ENCODE data around the gene C4orf54.

The C4orf54 gene

DNA sequence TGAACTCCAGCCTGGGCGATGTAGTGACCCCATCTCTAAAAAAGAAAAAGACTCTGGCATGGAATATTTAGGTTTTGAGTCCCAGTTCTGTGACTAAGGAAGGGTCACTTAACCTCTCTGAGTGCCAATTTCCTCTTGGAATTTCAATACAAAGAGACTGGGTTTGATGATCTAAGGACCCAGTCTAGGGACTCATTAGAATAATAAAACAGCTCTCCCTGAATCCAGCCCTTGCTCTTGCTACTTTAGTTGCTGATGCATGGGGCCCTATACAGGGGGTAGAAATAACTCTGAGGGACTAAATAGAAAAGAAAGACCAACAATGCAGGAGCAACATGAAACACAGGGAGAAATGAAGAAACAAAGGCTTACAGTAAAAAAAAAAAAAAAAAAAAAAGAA is 12.6 kb downstream of the C4orf54 start:
- ChIA-PET CTCF (no interaction called here), POLR2A (no interaction called here)
- H3K4me3 ChIP-seq (ENCODE audit: low read depth, low read length) = no peak overlapping the region
- TF ChIP-seq CTCF (IDR thresholded peaks at IDR 0.05; ENCODE audit: insufficient read depth, low read length, missing control alignments) = no peak
- DNase-seq (ENCODE audit: low read depth, low spot score) = no peak

GRCh38 chr4:99644453-99644852 is 13.2 kb downstream of the C4orf54 start:
- ChIA-PET CTCF (no interaction called here), POLR2A (no interaction called here)
- no peak for TF ChIP-seq CTCF (IDR thresholded peaks at IDR 0.05; ENCODE audit: insufficient read depth, low read length, missing control alignments)
- DNase-seq (ENCODE audit: low read depth, low spot score) = no peak
- H3K4me3 ChIP-seq (ENCODE audit: low read depth, low read length) = no peak overlapping the region

GRCh38 chr4:99642725-99643489 is 14.7 kb downstream of the C4orf54 start:
- no peak for TF ChIP-seq CTCF (IDR thresholded peaks at IDR 0.05; ENCODE audit: insufficient read depth, low read length, missing control alignments)
- DNase-seq (ENCODE audit: low read depth, low spot score) = no peak
- POLR2A ChIA-PET = no interaction called here
- CTCF ChIA-PET = no interaction called here
- H3K4me3 ChIP-seq (ENCODE audit: low read depth, low read length) = no peak overlapping the region

DNA sequence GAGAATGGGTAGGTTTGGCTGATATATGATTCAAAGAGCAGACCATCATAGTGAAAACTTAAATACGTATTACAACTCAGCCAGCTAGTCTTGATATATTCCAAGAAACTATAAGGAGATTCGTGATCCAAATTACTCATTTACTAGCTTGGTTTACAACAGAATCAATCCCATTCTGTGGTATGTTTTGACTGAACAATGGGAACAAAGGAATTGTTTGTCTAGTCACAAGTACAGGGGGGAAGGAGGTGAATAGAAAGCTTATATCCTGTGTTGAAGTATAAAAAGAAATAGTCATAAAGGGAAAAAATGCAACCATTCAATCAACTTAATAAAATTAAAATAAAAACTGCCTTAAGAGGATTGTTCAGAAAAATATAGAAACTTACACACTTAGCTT is 17.0 kb downstream of the C4orf54 start:
- no peak for DNase-seq (ENCODE audit: low read depth, low spot score)
- no peak for TF ChIP-seq CTCF (IDR thresholded peaks at IDR 0.05; ENCODE audit: insufficient read depth, low read length, missing control alignments)
- ChIA-PET POLR2A (no interaction called here), CTCF (no interaction called here)
- H3K4me3 ChIP-seq (ENCODE audit: low read depth, low read length) = no peak overlapping the region

DNA sequence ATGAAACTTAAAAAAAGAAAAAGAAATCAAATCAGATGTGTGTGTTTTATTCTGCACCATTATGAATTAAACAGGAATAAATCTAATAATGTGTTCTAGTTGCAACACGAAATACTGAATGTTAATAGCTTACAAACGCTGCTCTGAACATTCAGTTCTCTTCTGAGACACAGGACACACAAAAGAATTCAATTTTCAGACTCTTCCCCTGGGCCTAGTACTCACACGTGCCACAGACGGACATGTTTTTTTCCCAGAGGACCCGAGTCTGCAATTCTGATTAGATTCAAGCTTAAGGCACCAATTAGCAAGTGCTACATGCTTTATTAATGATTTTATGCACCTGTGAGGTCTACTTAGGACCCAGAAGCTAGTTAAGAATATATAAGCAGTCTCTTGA is 20.5 kb downstream of the C4orf54 start:
- no peak overlapping the region for H3K4me3 ChIP-seq (ENCODE audit: low read depth, low read length)
- no peak for DNase-seq (ENCODE audit: low read depth, low spot score)
- CTCF ChIA-PET = no interaction called here
- POLR2A ChIA-PET = no interaction called here
- no peak for TF ChIP-seq CTCF (IDR thresholded peaks at IDR 0.05; ENCODE audit: insufficient read depth, low read length, missing control alignments)

- POLR2A ChIA-PET = no interaction called here
- no peak overlapping the region for H3K4me3 ChIP-seq (ENCODE audit: low read depth, low read length)
- DNase-seq (ENCODE audit: low read depth, low spot score) = no peak
- CTCF ChIA-PET = no interaction called here
- no peak for TF ChIP-seq CTCF (IDR thresholded peaks at IDR 0.05; ENCODE audit: insufficient read depth, low read length, missing control alignments)
Observed at GRCh38 chr4:99636422-99636821, 21.2 kb downstream of the C4orf54 start.

Data from AG04449 (cell line).